Endothelial cell of umbilical vein (primary cell): ENCODE data around the gene ADAM23.

Experiments
- CTCF ChIP-seq, 2 donors: IDR thresholded peaks; 1 replicate in 1 of 2; 2 replicates in 1 of 2; pipeline ENCODE4 v1.5.1; 2011; ENCODE audit warnings: low read length in 2 of 2, mild to moderate bottlenecking in 2 of 2, moderate library complexity in 2 of 2, control low read depth in 1 of 2, inconsistent platforms in 1 of 2, low read depth in 1 of 2; ENCODE audit not compliant: insufficient read depth in 1 of 2; ENCODE audit errors: extremely low read depth in 1 of 2
- EZH2 ChIP-seq: IDR thresholded peaks from 2 replicates; pipeline ENCODE4 v1.6.1; 2012; ENCODE audit warnings: borderline replicate concordance, low read depth, mild to moderate bottlenecking, moderate library complexity, low read length, inconsistent platforms; ENCODE audit not compliant: severe bottlenecking
- FOS ChIP-seq: IDR thresholded peaks from 2 replicates; pipeline ENCODE4 v1.6.1; 2011; ENCODE audit warnings: mild to moderate bottlenecking, low read length, moderate library complexity, borderline replicate concordance; ENCODE audit not compliant: insufficient read depth
- JUN ChIP-seq: IDR thresholded peaks from 2 replicates; pipeline ENCODE4 v1.6.1; 2011; ENCODE audit warnings: borderline replicate concordance, low read depth; ENCODE audit not compliant: insufficient read length, insufficient read depth
- MAX ChIP-seq: IDR thresholded peaks from 2 replicates; pipeline ENCODE4 v1.6.1; 2011; ENCODE audit not compliant: insufficient read depth, insufficient read length
- POLR2A ChIP-seq: IDR thresholded peaks from 2 replicates; pipeline ENCODE4 v1.6.1; 2012; ENCODE audit warnings: low read depth, mild to moderate bottlenecking, control low read depth, low read length
- POLR2AphosphoS5 ChIP-seq: IDR thresholded peaks from 2 replicates; pipeline ENCODE4 v1.6.1; 2012; ENCODE audit warnings: low read depth, mild to moderate bottlenecking, control low read depth, low read length, moderate library complexity; ENCODE audit not compliant: insufficient read depth

- TF ChIP-seq POLR2AphosphoS5: no peak
- no peak for TF ChIP-seq EZH2
- no peak for TF ChIP-seq POLR2A
- TF ChIP-seq CTCF (IDR thresholded peaks at IDR 0.05; ENCODE audit: extremely low read depth in 1 of 2, insufficient read depth in 1 of 2, low read depth in 1 of 2, low read length in 2 of 2): no peak
- TF ChIP-seq FOS: no peak
- TF ChIP-seq JUN: no peak
- TF ChIP-seq MAX: no peak
Observed at GRCh38 chr2:206619011-206619410, 175.7 kb downstream of the ADAM23 start.
